Activated CD4-positive, CD25-positive, alpha-beta regulatory T cell (primary cell): ENCODE measurements around the gene SLC1A3.

Experiments used
- DNase-seq, 4 experiments: peaks; one replicate each; lab custom pipeline; 2025; lab: John Stamatoyannopoulos, UW

Gene SLC1A3

DNA sequence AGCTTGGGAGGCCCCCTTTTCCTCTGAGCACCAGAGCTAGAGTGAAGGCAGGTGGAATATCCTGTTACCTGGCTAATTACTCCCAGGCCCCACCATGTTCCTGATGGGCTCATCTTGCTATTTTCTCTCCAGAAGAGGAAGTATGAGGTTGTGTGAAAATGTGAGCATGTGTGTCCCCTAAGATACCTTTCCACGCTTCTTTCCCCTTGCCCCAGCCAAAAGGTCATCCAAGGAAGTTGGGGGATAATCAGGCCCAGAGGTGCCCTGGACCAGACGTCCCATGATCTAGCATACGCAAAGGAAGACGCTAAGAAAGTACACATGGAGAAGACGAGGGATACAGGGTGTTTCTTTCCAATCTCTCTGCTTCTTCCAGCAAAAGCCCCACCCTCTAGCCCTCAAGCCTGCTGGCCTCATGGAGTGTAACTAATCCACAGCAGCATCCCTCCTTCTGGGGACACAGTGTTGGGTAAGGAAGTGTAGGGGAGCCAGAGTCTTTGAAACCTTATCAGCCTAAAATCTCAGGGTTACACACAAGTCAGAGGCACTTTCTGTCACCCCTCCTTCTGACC is 115.3 kb downstream of the SLC1A3 start:
- DNase-seq: no peak

DNA sequence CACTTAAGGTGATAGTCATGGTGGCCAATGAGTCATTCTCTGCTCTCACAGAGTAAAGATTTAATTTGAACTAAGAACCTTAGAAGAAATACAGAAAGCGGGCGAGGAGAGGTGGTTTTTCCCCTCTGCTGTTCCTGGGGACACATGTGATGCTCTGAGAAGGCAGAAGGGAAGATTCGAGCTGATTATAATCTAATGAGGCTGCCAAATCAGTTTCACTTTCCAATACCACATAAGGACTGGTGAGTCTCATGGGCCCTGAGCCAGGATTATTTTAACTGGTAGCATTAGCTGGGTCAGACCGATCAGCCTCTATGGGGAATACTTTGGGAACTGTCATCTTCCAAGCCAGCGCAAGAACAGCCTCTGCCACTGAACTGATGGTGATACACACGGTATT is 116.5 kb downstream of the SLC1A3 start:
- no peak for DNase-seq

GRCh38 chr5:36723912-36724311 is 117.5 kb downstream of the SLC1A3 start:
- no peak for DNase-seq

GRCh38 chr5:36724467-36725332 is 118.3 kb downstream of the SLC1A3 start:
- DNase-seq: peak in 1 of 4 experiments; percentile 8

- DNase-seq: no peak
Measured at GRCh38 chr5:36726317-36726716, 119.9 kb downstream of the SLC1A3 start.

DNA sequence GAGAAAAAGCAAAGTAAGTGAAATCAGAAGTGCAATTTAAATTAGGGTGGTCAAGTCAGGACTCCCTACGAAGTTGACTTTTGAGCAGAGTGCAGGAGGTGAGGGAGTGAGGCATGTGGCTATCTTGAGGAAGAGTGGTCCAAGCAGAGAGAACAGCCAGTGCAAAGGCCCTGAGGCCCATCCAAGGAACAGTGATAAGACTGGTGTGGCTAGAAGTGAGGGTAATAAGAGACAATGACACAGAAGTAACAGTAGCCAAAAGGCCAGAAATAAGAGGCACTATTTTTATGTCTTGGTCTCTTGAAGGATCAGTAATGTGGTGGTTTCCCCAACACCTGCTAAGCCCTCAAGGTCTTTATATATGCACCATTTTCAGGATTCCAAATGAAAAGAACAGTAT is 120.4 kb downstream of the SLC1A3 start:
- DNase-seq: no peak

DNA sequence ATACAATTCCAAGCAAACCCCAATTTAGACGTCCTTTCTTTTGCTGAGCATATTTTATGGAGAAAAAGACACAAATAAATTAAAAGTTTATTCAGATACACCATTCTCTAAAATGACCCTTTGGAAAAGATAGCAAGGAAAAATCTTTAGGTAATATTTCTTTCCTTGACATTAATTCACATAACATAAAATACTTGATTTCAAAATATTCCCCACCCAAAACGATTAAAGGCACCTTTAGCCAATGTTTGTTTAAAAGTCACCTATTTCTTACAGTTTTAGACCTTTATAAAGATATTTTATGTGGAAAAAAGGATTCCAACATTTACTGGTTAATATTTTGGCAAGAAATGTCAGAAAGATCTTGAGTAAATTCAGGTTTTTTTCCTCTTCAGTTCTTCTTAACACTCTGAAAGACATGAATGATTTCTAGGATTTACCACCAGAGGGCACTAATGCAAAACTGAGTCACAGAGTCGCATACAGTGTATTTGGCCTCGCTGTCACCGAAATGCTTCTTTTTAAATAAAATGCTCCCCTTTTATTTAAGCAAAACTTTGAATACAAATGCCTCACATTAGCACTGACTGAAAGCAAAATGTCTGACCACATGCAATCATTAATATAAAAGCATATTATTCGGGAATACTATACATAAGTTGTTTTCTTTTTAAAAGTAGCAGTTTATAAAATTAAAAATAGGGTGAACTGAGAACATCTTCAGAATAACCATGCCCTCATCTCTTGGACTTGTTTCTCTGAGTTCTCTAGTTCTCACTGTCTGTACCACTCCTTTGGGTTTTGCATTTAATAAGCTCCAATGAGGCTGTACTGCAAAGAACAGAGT is 122.5 kb downstream of the SLC1A3 start:
- DNase-seq: no peak

DNA sequence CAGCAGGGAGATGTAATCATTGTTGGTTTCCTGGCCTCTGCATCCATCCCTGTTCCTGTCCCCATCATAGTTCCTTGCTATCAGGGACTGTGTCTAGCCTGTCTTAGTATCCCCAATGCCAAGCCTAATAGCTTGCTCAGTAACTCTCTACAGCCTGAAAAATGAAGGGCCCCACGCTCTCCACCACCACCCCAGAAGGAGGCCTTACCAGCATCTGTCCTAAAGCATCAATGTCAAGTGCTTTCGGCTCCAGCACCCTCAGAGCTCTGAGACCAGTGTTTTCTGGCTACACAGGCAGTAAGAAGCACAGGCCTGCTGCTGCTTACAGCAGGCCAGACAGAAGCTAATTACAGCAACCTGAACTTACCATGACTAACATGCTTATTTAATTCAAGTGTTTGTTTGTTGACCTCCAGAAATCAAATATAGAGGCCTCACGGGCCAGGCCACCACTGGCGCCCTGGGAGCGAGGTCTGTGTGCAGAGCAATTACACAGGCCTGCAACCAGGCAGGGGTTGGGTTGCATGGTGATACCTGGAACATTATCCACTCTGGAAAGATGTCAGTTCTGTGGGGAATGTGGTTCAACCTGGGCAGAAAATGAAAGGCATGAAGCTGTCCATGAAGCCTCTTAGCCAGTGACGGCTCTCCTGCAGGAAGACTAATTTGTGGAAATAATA is 124.3 kb downstream of the SLC1A3 start:
- no peak for DNase-seq

GRCh38 chr5:36733183-36733582 is 126.8 kb downstream of the SLC1A3 start:
- no peak for DNase-seq

- DNase-seq: no peak
Measured at GRCh38 chr5:36734422-36734821, 128.0 kb downstream of the SLC1A3 start.

DNA sequence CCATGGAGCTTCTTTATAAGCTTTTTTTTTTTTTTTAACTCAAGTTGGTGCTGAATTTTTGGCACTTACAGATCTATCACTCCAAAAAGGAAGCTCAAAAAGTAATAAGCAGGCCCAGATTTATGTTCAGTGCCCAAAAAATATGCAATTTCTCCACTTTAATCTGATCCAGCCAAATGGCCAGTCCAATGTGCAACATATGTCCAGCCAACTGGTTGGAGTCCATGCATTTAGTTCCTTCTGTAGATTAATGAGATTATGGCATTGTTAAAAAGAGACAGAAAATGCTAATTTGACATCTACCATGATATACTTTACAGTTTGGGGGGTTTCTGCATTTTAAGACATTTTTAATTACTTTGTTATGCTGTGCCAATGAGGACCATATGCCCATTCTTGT is 129.5 kb downstream of the SLC1A3 start:
- DNase-seq: no peak
